Endothelial cell of umbilical vein (primary cell): ENCODE results near the gene DZIP1. TPM values are rescaled to one million over a fixed set of nuclear protein-coding genes. Genes with fewer than 3 reads are reported as not detected.
"Not testable (repeated sequence)": the region's sequence is repeated elsewhere in the genome, so short reads cannot be mapped to it uniquely, and the experiment has no call there.

Experiments used
- Bru-seq: library from RNA; stranded (reverse); fragments of 400-500 nt; gene quantifications from one replicate; lab custom pipeline; 2021; lab: Mats Ljungman, UMichigan
- BruChase-seq, 2 experiments: library from RNA; stranded (reverse); fragments of 400-500 nt; gene quantifications; one replicate each; lab custom pipeline; 2021; lab: Mats Ljungman, UMichigan
- BruUV-seq: library from RNA; stranded (reverse); fragments of 400-500 nt; replicated peaks from 2 replicates; lab custom pipeline; 2021; lab: Mats Ljungman, UMichigan
- CTCF ChIA-PET: fragments of 300-600, 350-600 bp; sonication (Branson Sonifier 250); formaldehyde crosslinking; loops from one replicate; lab custom pipeline; 2021; ENCODE audit warnings: antibody characterized with exemption, inconsistent platforms; lab: Charles Lee
- POLR2A ChIA-PET: fragments of 300-600, 350-600 bp; sonication (Branson Sonifier 250); formaldehyde crosslinking; loops from one replicate; lab custom pipeline; 2021; ENCODE audit warnings: antibody characterized with exemption, inconsistent platforms; lab: Charles Lee
- DNase-seq: peaks from one replicate; pipeline ENCODE4 v3.0.0-alpha.2; 2011; ENCODE audit warnings: low read depth, low spot score
- FAIRE-seq: peaks from 2 replicates; lab custom pipeline; 2011; peaks lifted over from hg19 to GRCh38; lab: Jason Lieb, UNC
- H2AFZ ChIP-seq: 2 replicates; pipeline ENCODE4 v1.6.0; 2012; ENCODE audit warnings: low read depth, low read length, control low read depth, inconsistent platforms
- H3K27ac ChIP-seq: 2 replicates; pipeline ENCODE4 v1.5.1; 2011; ENCODE audit warnings: low read depth, mild to moderate bottlenecking, control low read depth, low read length, moderate library complexity; ENCODE audit not compliant: insufficient read depth
- H3K27me3 ChIP-seq, 2 experiments: 2 replicates each; pipeline versions ENCODE4 v1.6.0 to v1.6.1; 2011; ENCODE audit warnings: low read length in 2 of 2, mixed read lengths in 1 of 2; ENCODE audit not compliant: control insufficient read depth in 2 of 2, insufficient read depth in 2 of 2
- H3K36me3 ChIP-seq, 2 experiments: 2 replicates in 1 of 2; 3 replicates in 1 of 2; pipeline ENCODE4 v1.5.1; 2011; ENCODE audit warnings: low read length in 2 of 2, mild to moderate bottlenecking in 1 of 2, moderate library complexity in 1 of 2; ENCODE audit not compliant: control insufficient read depth in 2 of 2, insufficient read depth in 2 of 2; ENCODE audit errors: extremely low read depth in 1 of 2
- H3K4me1 ChIP-seq: 3 replicates; pipeline ENCODE4 v1.5.1; 2011; ENCODE audit warnings: mild to moderate bottlenecking, low read length; ENCODE audit not compliant: control insufficient read depth, insufficient read depth; ENCODE audit errors: extremely low read depth
- H3K4me2 ChIP-seq: 2 replicates; pipeline ENCODE4 v1.6.1; 2011; ENCODE audit warnings: low read length, control low read depth, mixed read lengths; ENCODE audit not compliant: insufficient read depth
- H3K4me3 ChIP-seq, 3 experiments: fragments of 200-600 bp in 1 of 3; sonication (generic), shearing (Covaris generic) in 1 of 3; replicated peaks in 1 of 3; 2 replicates each; pipeline ENCODE4 v1.5.1; 2011 to 2016; ENCODE audit warnings: control low read depth in 3 of 3, low read length in 3 of 3, mild to moderate bottlenecking in 2 of 3, inconsistent platforms in 1 of 3, low read depth in 1 of 3, moderate library complexity in 1 of 3; ENCODE audit not compliant: insufficient read depth in 1 of 3
- H3K79me2 ChIP-seq: 2 replicates; pipeline ENCODE4 v1.6.0; 2012; ENCODE audit warnings: low read length, inconsistent platforms; ENCODE audit not compliant: control insufficient read depth, insufficient read depth
- H3K9ac ChIP-seq: replicated peaks from 2 replicates; pipeline ENCODE3; 2011; ENCODE audit warnings: low read length, control low read depth; ENCODE audit not compliant: insufficient read depth; ENCODE audit errors: extremely low read depth
- H3K9me1 ChIP-seq: replicated peaks from 3 replicates; pipeline ENCODE4 v1.6.0; 2011; ENCODE audit warnings: mild to moderate bottlenecking, low read length; ENCODE audit not compliant: control insufficient read depth, insufficient read depth; ENCODE audit errors: extremely low read depth
- H3K9me3 ChIP-seq: replicated peaks from 2 replicates; pipeline ENCODE4 v1.5.1; 2012; ENCODE audit warnings: low read length, inconsistent platforms; ENCODE audit not compliant: control insufficient read depth, insufficient read depth
- H4K20me1 ChIP-seq: replicated peaks from 2 replicates; pipeline ENCODE3; 2011; ENCODE audit warnings: mild to moderate bottlenecking, low read length; ENCODE audit not compliant: control insufficient read depth, insufficient read depth; ENCODE audit errors: extremely low read depth
- FOS ChIP-seq: IDR thresholded peaks from 2 replicates; pipeline ENCODE4 v1.6.1; 2011; ENCODE audit warnings: mild to moderate bottlenecking, low read length, moderate library complexity, borderline replicate concordance; ENCODE audit not compliant: insufficient read depth
- POLR2AphosphoS5 ChIP-seq: IDR thresholded peaks from 2 replicates; pipeline ENCODE4 v1.6.1; 2012; ENCODE audit warnings: low read depth, mild to moderate bottlenecking, control low read depth, low read length, moderate library complexity; ENCODE audit not compliant: insufficient read depth
- dilution Hi-C: fragments of 300-500 bp; cut with MboI; formaldehyde crosslinking; loops from one replicate; pipeline ENCODE4 v1.15.0; 2019; ENCODE audit warnings: low sequenced_read_pairs; ENCODE audit not compliant: extremely low pct_ligation_motif_present
- intact Hi-C: fragments of 100-400 bp; cut with micrococcal nuclease; formaldehyde crosslinking; loops from one replicate; pipeline ENCODE4 v1.10.0; 2022
- long read RNA-seq: library from polyadenylated mRNA; stranded (forward); transcript quantifications from one replicate; pipeline ENCODE4 v2.0.0, GENCODE V29; 2021
- polyA minus RNA-seq, 3 experiments: library from RNA; depleted of rRNA, polyadenylated mRNA; stranded (reverse); fragments of >200 nt; gene quantifications; 1 replicate in 1 of 3; 2 replicates in 2 of 3; pipeline ENCODE4 v1.2.3, GENCODE V29; 2011
- polyA plus RNA-seq, 4 experiments: library from polyadenylated mRNA; depleted of rRNA in 3 of 4; stranded (reverse) in 3 of 4; unstranded in 1 of 4; fragments of >200 nt; gene quantifications; 2 replicates each; pipeline versions ENCODE4 v1.2.1 to v1.2.3, GENCODE V29; 2011 to 2012; ENCODE audit warnings: missing spikeins in 1 of 4
- total RNA-seq: library from RNA; stranded (reverse); gene quantifications from 2 replicates; pipeline ENCODE4 v1.2.3, GENCODE V29; 2021
- TF ChIP-seq, protein P1 (sequence below): IDR thresholded peaks from 2 replicates; pipeline ENCODE4 v1.6.1; 2011; ENCODE audit not compliant: insufficient read depth, insufficient read length
- TF ChIP-seq, protein P2 (sequence below), 2 donors: IDR thresholded peaks; 1 replicate in 1 of 2; 2 replicates in 1 of 2; pipeline ENCODE4 v1.5.1; 2011; ENCODE audit warnings: low read length in 2 of 2, mild to moderate bottlenecking in 2 of 2, moderate library complexity in 2 of 2, control low read depth in 1 of 2, inconsistent platforms in 1 of 2, low read depth in 1 of 2; ENCODE audit not compliant: insufficient read depth in 1 of 2; ENCODE audit errors: extremely low read depth in 1 of 2

The DZIP1 gene, protein sequence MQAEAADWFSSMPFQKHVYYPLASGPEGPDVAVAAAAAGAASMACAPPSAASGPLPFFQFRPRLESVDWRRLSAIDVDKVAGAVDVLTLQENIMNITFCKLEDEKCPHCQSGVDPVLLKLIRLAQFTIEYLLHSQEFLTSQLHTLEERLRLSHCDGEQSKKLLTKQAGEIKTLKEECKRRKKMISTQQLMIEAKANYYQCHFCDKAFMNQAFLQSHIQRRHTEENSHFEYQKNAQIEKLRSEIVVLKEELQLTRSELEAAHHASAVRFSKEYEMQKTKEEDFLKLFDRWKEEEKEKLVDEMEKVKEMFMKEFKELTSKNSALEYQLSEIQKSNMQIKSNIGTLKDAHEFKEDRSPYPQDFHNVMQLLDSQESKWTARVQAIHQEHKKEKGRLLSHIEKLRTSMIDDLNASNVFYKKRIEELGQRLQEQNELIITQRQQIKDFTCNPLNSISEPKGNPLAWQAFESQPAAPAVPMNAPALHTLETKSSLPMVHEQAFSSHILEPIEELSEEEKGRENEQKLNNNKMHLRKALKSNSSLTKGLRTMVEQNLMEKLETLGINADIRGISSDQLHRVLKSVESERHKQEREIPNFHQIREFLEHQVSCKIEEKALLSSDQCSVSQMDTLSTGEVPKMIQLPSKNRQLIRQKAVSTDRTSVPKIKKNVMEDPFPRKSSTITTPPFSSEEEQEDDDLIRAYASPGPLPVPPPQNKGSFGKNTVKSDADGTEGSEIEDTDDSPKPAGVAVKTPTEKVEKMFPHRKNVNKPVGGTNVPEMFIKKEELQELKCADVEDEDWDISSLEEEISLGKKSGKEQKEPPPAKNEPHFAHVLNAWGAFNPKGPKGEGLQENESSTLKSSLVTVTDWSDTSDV
- total RNA-seq (32.1 and 33.9 TPM in 2 replicates), polyA plus RNA-seq (8.6 and 9.0 TPM in 2 replicates), polyA minus RNA-seq (12.6 and 17.1 TPM in 2 replicates), Bru-seq, nascent RNA (percentile 76 among the genes with signal in this experiment), BruChase-seq, experiment 1, labeled RNA remaining after a 6-hour chase (percentile 76 among the genes with signal in this experiment), BruChase-seq, experiment 2, labeled RNA remaining after a 2-hour chase (percentile 83 among the genes with signal in this experiment)
- polyA plus RNA-seq (2011; cell fraction: cytosol; rRNA removed): 9.4 and 10.4 TPM in 2 replicates
- 45.3 and 48.3 TPM in 2 replicates for polyA plus RNA-seq (2011; cell fraction: nucleus; rRNA removed)
- polyA plus RNA-seq (2012): 29.8 and 34.9 TPM in 2 replicates
- polyA minus RNA-seq (2011; cell fraction: cytosol; rRNA and poly(A)+ RNA removed): not detected
- 34.4 and 41.5 TPM in 2 replicates for polyA minus RNA-seq (2011; cell fraction: nucleus; rRNA and poly(A)+ RNA removed)
- long read RNA-seq, partial matches to known transcripts: 7 of 17 reads
- long read RNA-seq, other reads (novel, unspliced or antisense): 7 of 17 reads

DNA sequence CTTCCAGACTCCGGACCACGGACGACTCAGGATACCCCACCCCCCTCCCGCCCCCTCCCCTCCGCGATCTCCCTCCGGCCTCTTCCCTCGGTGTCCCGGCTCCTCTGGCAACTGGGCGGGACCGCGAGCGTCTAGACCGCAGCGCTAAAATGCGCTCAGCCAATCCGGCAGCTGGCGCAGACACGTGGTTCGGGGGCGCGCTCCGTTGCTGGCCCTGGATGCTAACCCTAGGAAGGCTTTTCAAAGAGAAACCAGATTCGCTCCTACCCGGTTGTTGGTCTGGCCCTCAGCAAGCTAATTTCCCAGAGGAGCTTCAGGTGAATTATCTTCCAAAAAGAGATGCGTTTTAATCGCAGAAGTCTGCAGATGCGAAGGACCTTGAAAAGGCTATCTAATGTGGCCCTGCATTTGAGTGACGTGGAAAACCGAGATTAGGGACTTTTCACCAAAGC is at the start of gene DZIP1:
Gene DZIP1 (minus strand): TSS at position 106 of the 452 bp plus-strand sequence. CDS start 2,677 bp downstream, outside the sequence.
- intact Hi-C loops (loop anchor here (1.0 kb wide), 2 partner anchors 32 to 190 kb away; no protein-coding TSS in a partner anchor), dilution Hi-C loops (no loop called here)
- Histone ChIP-seq H3K4me1 (peaks cover 29% of the 10 kb centered on the region), H3K4me2 (peak within 1 kb of the TSS; percentile 97), H3K36me3 (peaks cover 2 to 4% of the 10 kb centered on the region in 2 experiments), H3K79me2 (peaks cover 17% of the 10 kb centered on the region), H2AFZ (peak within 1 kb of the TSS; percentile 99), H4K20me1 (no peaks in the 10 kb centered on the region), H3K27me3 (no peaks in the 10 kb centered on the region), H3K9ac (peak within 1 kb of the TSS; percentile 76), H3K9me1 (no peaks in the 10 kb centered on the region), H3K9me3 (no peaks in the 10 kb centered on the region), H3K4me3 (peak within 1 kb of the TSS; percentile 78 to 93 (median 86)), H3K27ac (peak within 1 kb of the TSS; percentile 39)
- ChIA-PET POLR2A (interaction anchor here (0.6 to 2.1 kb wide), 5 partner anchors 21 to 1295 kb away, joined by 4 to 8 read pairs (median 6); partner anchors contain the start of gene DNAJC3), CTCF (interaction anchor here (0.6 to 6.0 kb wide), 5 partner anchors 13 to 1150 kb away, joined by 3 to 36 read pairs (median 7); no protein-coding TSS in a partner anchor)
- no TSS peak for BruUV-seq
- DNase-seq (peak; percentile 84), FAIRE-seq (peak; percentile 90)
- TF ChIP-seq POLR2AphosphoS5: peak; percentile 62
- no peak for TF ChIP-seq FOS
- TF ChIP-seq, protein P1, sequence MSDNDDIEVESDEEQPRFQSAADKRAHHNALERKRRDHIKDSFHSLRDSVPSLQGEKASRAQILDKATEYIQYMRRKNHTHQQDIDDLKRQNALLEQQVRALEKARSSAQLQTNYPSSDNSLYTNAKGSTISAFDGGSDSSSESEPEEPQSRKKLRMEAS: peak; percentile 88
- TF ChIP-seq, protein P2, sequence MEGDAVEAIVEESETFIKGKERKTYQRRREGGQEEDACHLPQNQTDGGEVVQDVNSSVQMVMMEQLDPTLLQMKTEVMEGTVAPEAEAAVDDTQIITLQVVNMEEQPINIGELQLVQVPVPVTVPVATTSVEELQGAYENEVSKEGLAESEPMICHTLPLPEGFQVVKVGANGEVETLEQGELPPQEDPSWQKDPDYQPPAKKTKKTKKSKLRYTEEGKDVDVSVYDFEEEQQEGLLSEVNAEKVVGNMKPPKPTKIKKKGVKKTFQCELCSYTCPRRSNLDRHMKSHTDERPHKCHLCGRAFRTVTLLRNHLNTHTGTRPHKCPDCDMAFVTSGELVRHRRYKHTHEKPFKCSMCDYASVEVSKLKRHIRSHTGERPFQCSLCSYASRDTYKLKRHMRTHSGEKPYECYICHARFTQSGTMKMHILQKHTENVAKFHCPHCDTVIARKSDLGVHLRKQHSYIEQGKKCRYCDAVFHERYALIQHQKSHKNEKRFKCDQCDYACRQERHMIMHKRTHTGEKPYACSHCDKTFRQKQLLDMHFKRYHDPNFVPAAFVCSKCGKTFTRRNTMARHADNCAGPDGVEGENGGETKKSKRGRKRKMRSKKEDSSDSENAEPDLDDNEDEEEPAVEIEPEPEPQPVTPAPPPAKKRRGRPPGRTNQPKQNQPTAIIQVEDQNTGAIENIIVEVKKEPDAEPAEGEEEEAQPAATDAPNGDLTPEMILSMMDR (IDR thresholded peaks at IDR 0.05; ENCODE audit: extremely low read depth in 1 of 2, insufficient read depth in 1 of 2, low read depth in 1 of 2, low read length in 2 of 2): no peak

DNA sequence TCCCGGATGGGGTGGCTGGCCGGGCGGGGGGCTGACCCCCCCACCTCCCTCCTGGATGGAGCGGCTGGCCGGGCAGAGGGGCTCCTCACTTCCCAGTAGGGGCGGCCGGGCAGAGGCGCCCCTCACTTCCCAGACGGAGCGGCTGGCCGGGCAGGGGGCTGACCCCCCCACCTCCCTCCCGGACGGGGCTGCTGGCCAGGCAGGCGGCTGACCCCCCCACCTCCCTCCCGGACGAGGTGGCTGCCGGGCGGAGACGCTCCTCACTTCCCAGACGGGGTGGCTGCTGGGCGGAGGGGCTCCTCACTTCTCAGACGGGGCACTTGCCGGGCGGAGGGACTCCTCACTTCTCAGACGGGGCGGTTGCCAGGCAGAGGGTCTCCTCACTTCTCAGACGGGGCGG is 46.5 kb upstream of the DZIP1 start:
- H3K9ac ChIP-seq, FAIRE-seq, H3K27me3 ChIP-seq, H3K4me2 ChIP-seq, DNase-seq, intact Hi-C loops, POLR2A ChIA-PET, H4K20me1 ChIP-seq, H3K4me3 ChIP-seq, H3K9me1 ChIP-seq, H3K36me3 ChIP-seq, CTCF ChIA-PET, H3K4me1 ChIP-seq, H2AFZ ChIP-seq, H3K27ac ChIP-seq, H3K9me3 ChIP-seq, BruUV-seq, dilution Hi-C loops: not testable (repeated sequence)
- H3K79me2 ChIP-seq: peaks cover 44% of the 10 kb centered on the region
